HepG2 (cell line): ENCODE measurements around the gene CELF4. TPM values are rescaled to one million over a fixed set of nuclear protein-coding genes. Genes with fewer than 3 reads are reported as not detected.

Experiments
- BCL6 ChIP-seq: IDR thresholded peaks from 2 replicates; pipeline ENCODE4 v1.6.1; 2016; ENCODE audit warnings: missing genetic modification reagents, missing compliant biosample characterization
- CEBPG ChIP-seq: IDR thresholded peaks from 2 replicates; pipeline ENCODE4 v1.6.1; 2016
- CTCF ChIP-seq: sonication (generic); formaldehyde crosslinking; IDR thresholded peaks from 2 replicates; pipeline ENCODE4 v1.5.0; 2020; ENCODE audit warnings: mild to moderate bottlenecking, missing genetic modification reagents, moderate library complexity
- FOXP1 ChIP-seq, 2 experiments: fragments of 450-650 bp in 1 of 2; IDR thresholded peaks; 2 replicates each; pipeline ENCODE4 v1.6.1; 2017 to 2018; ENCODE audit warnings: antibody characterized with exemption in 1 of 2
- FUBP1 ChIP-seq: sonication (generic); formaldehyde crosslinking; IDR thresholded peaks from 2 replicates; pipeline ENCODE4 v1.5.1; 2020; ENCODE audit warnings: missing genetic modification reagents, mild to moderate bottlenecking, borderline replicate concordance
- REST ChIP-seq, 2 experiments: IDR thresholded peaks; 2 replicates each; pipeline ENCODE4 v1.6.1; 2011 to 2012; ENCODE audit warnings: low read length in 2 of 2, borderline replicate concordance in 1 of 2, low read depth in 1 of 2, mild to moderate bottlenecking in 1 of 2, moderate library complexity in 1 of 2
- SALL1 ChIP-seq: sonication (generic); formaldehyde crosslinking; IDR thresholded peaks from 2 replicates; pipeline ENCODE4 v1.8.0; 2022; ENCODE audit warnings: mild to moderate bottlenecking, missing genetic modification reagents
- SMARCC2 ChIP-seq: fragments of 450-650 bp; IDR thresholded peaks from 2 replicates; pipeline ENCODE4 v1.6.1; 2017; ENCODE audit warnings: antibody characterized with exemption, mild to moderate bottlenecking
- SRF ChIP-seq: IDR thresholded peaks from 2 replicates; pipeline ENCODE4 v1.6.1; 2011; ENCODE audit warnings: mild to moderate bottlenecking, low read depth, low read length, moderate library complexity
- TAF1 ChIP-seq: sonication (generic); formaldehyde crosslinking; IDR thresholded peaks from 2 replicates; pipeline ENCODE4 v1.4.0; 2020; ENCODE audit warnings: missing genetic modification reagents
- TEF ChIP-seq: sonication (generic); formaldehyde crosslinking; IDR thresholded peaks from 2 replicates; pipeline ENCODE4 v1.5.0; 2020; ENCODE audit warnings: missing genetic modification reagents
- TFDP1 ChIP-seq: IDR thresholded peaks from 2 replicates; pipeline ENCODE4 v1.6.1; 2016; ENCODE audit warnings: missing compliant biosample characterization, missing genetic modification reagents, borderline replicate concordance
- ZNF17 ChIP-seq: sonication (generic); formaldehyde crosslinking; IDR thresholded peaks from 2 replicates; pipeline ENCODE4 v1.5.0; 2020; ENCODE audit warnings: mild to moderate bottlenecking, missing genetic modification reagents
- ZNF576 ChIP-seq: sonication (generic); formaldehyde crosslinking; IDR thresholded peaks from 2 replicates; pipeline ENCODE4 v1.4.0; 2020; ENCODE audit warnings: mild to moderate bottlenecking, missing genetic modification reagents
- ZNF761 ChIP-seq: sonication (generic); formaldehyde crosslinking; conservative IDR thresholded peaks from 2 replicates; pipeline ENCODE4 v1.4.0; 2020; ENCODE audit warnings: mild to moderate bottlenecking, missing genetic modification reagents
- ZNF766 ChIP-seq: sonication (generic); formaldehyde crosslinking; IDR thresholded peaks from 2 replicates; pipeline ENCODE4 v1.5.0; 2020; ENCODE audit warnings: missing genetic modification reagents, borderline replicate concordance
- polyA plus RNA-seq, 8 experiments: library from polyadenylated mRNA; depleted of rRNA in 3 of 8; stranded (reverse) in 7 of 8; unstranded in 1 of 8; fragments of >200 nt; fragmentation: Illumina TruSeq in 4 of 8; extraction: Trizol in 4 of 8; gene quantifications; 2 replicates each; pipeline versions ENCODE4 v1.2.1 to v1.2.3, GENCODE V29; 2011 to 2016; ENCODE audit warnings: low read depth in 4 of 8, missing spikeins in 1 of 8, mixed read lengths in 1 of 8; ENCODE audit not compliant: insufficient read depth in 1 of 8
- total RNA-seq, 5 experiments: library from RNA; depleted of rRNA; stranded (reverse); fragments of >200 nt; fragmentation: Illumina TruSeq; extraction: Trizol; gene quantifications; 2 replicates each; pipeline ENCODE4 v1.2.3, GENCODE V29; 2016; ENCODE audit warnings: low read depth in 1 of 5

The CELF4 gene
- total and polyA plus RNA-seq, 2 of the 13 experiments (the other 11 are each of a cell fraction or from before 2014, with no cell fraction given): not detected

- TF ChIP-seq SMARCC2 (no peak), FUBP1 (CRISPR knock-in tag) (no peak), SRF (no peak), TEF (CRISPR knock-in tag) (no peak), FOXP1 (IDR thresholded peaks at IDR 0.05) (no peak), FOXP1 (CRISPR knock-in tag; IDR thresholded peaks at IDR 0.05) (no peak), REST (IDR thresholded peaks at IDR 0.05; ENCODE audit: borderline replicate concordance in 1 of 2, low read depth in 1 of 2, low read length in 2 of 2) (no peak), TAF1 (CRISPR knock-in tag) (no peak), ZNF17 (CRISPR knock-in tag) (no peak), TFDP1 (CRISPR knock-in tag) (no peak), CEBPG (CRISPR knock-in tag) (no peak), CTCF (CRISPR knock-in tag) (peak; percentile 91), ZNF576 (CRISPR knock-in tag) (no peak), BCL6 (CRISPR knock-in tag) (no peak), ZNF766 (CRISPR knock-in tag) (no peak), SALL1 (CRISPR knock-in tag) (peak; percentile 23; the same call in 1 of the 2 replicates), ZNF761 (CRISPR knock-in tag) (no peak)
- TF ChIP-seq, all 625 proteins: peak for 13
Observed at GRCh38 chr18:37537868-37538525, 27.6 kb downstream of the CELF4 start (continued).
